GM19328 (cell line): ENCODE data around the gene SERINC5.
"Not testable (repeated sequence)": the region's sequence is repeated elsewhere in the genome, so short reads cannot be mapped to it uniquely, and the experiment has no call there.

Source experiments
- ATAC-seq: cut with Tn5 transposase; IDR thresholded peaks from one replicate; pipeline ENCODE4 v1.9.1; 2021; ENCODE audit warnings: mild to moderate bottlenecking, moderate library complexity; ENCODE audit not compliant: unreplicated experiment

The SERINC5 gene

GRCh38 chr5:80255811-80256712 lies at the start of gene SERINC5:
TSS of gene SERINC5 (minus strand) at chr5:80256048. CDS start at chr5:80255922, 126 bp downstream.
- ATAC-seq, result peak; percentile 79

GRCh38 chr5:80302636-80303035 lies 46.8 kb upstream of the SERINC5 start:
- ATAC-seq, result no peak

- ATAC-seq, result not testable (repeated sequence)
Measured at GRCh38 chr5:80301342-80301741, 45.5 kb upstream of the SERINC5 start.

GRCh38 chr5:80300796-80301195 lies 44.9 kb upstream of the SERINC5 start:
- not testable (repeated sequence) for ATAC-seq

GRCh38 chr5:80300125-80300524 lies 44.3 kb upstream of the SERINC5 start:
- no peak for ATAC-seq

- no peak for ATAC-seq
Measured at GRCh38 chr5:80299601-80300000, 43.8 kb upstream of the SERINC5 start.

- ATAC-seq, result no peak
Measured at GRCh38 chr5:80296121-80296520, 40.3 kb upstream of the SERINC5 start.

- ATAC-seq, result no peak
Measured at GRCh38 chr5:80291761-80292160, 35.9 kb upstream of the SERINC5 start.

GRCh38 chr5:80289320-80289719 lies 33.5 kb upstream of the SERINC5 start:
- no peak for ATAC-seq

- ATAC-seq, result no peak
Measured at GRCh38 chr5:80288177-80288576, 32.3 kb upstream of the SERINC5 start.

- no peak for ATAC-seq
Measured at GRCh38 chr5:80284720-80285119, 28.9 kb upstream of the SERINC5 start.

GRCh38 chr5:80283360-80283759 lies 27.5 kb upstream of the SERINC5 start:
- no peak for ATAC-seq

- ATAC-seq, result no peak
Measured at GRCh38 chr5:80282054-80282453, 26.2 kb upstream of the SERINC5 start.

- ATAC-seq, result no peak
Measured at GRCh38 chr5:80277191-80277590, 21.3 kb upstream of the SERINC5 start.

GRCh38 chr5:80276186-80276585 lies 20.3 kb upstream of the SERINC5 start:
- ATAC-seq, result no peak

GRCh38 chr5:80275347-80275746 lies 19.5 kb upstream of the SERINC5 start:
- ATAC-seq, result no peak

GRCh38 chr5:80270543-80270942 lies 14.7 kb upstream of the SERINC5 start:
- not testable (repeated sequence) for ATAC-seq

GRCh38 chr5:80269991-80270438 lies 14.2 kb upstream of the SERINC5 start:
- no peak for ATAC-seq

- no peak for ATAC-seq
Measured at GRCh38 chr5:80268916-80269315, 13.1 kb upstream of the SERINC5 start.

GRCh38 chr5:80266566-80266965 lies 10.7 kb upstream of the SERINC5 start:
- ATAC-seq, result no peak

- ATAC-seq, result no peak
Measured at GRCh38 chr5:80260461-80260860, 4.6 kb upstream of the SERINC5 start.

GRCh38 chr5:80259511-80260203 lies 3.8 kb upstream of the SERINC5 start:
- ATAC-seq, result no peak
